Measurements from ENCODE around the gene PAWR.

DNA sequence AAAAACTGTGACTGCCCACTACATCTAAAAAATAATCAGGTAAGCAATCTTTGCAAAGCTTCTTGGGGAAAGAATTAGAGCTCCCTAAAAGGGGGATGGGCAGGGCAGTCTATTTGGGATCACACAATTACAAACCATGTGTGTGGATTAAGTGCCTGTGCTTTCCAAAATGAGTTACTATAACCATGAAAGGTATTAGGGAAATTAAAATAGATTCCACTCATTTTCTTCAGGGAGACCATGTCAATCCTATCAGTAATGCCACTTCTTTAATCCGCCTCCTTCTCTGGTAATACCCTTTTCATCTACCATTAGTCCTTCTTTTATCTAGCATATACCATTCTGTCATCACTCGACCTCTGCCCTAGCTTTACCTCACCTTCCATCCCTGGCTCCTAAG is 53.7 kb downstream of the PAWR start:
- TF ChIP-seq POLR2A (IDR thresholded peaks at IDR 0.05) = no peak
- TF ChIP-seq, protein P1, sequence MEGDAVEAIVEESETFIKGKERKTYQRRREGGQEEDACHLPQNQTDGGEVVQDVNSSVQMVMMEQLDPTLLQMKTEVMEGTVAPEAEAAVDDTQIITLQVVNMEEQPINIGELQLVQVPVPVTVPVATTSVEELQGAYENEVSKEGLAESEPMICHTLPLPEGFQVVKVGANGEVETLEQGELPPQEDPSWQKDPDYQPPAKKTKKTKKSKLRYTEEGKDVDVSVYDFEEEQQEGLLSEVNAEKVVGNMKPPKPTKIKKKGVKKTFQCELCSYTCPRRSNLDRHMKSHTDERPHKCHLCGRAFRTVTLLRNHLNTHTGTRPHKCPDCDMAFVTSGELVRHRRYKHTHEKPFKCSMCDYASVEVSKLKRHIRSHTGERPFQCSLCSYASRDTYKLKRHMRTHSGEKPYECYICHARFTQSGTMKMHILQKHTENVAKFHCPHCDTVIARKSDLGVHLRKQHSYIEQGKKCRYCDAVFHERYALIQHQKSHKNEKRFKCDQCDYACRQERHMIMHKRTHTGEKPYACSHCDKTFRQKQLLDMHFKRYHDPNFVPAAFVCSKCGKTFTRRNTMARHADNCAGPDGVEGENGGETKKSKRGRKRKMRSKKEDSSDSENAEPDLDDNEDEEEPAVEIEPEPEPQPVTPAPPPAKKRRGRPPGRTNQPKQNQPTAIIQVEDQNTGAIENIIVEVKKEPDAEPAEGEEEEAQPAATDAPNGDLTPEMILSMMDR (IDR thresholded peaks at IDR 0.05) = no peak
